Kidney (tissue), 14 donors: ENCODE results near the gene ZSCAN4. TPM values are rescaled to one million over a fixed set of nuclear protein-coding genes. Genes with fewer than 3 reads are reported as not detected.

Source experiments
- DNase-seq, 5 donors: peaks; one replicate each; pipeline ENCODE4 v3.0.0-alpha.2; 2013 to 2020
- FAIRE-seq: peaks from 2 replicates; lab custom pipeline; 2012; peaks lifted over from hg19 to GRCh38; lab: Jason Lieb, UNC
- H3K27ac ChIP-seq, 2 donors: one replicate each; pipeline ENCODE4 v1.7.0; 2013; ENCODE audit warnings: low read depth in 2 of 2, low read length in 2 of 2, inconsistent platforms in 1 of 2
- H3K27me3 ChIP-seq: one replicate; pipeline ENCODE4 v1.7.1; 2013; ENCODE audit warnings: low read length, inconsistent platforms; ENCODE audit not compliant: control insufficient read depth, insufficient read depth
- H3K36me3 ChIP-seq, 3 donors: one replicate each; pipeline versions ENCODE4 v1.7.0 to v1.7.1; 2013; ENCODE audit warnings: low read length in 3 of 3, control low read depth in 1 of 3, inconsistent platforms in 1 of 3; ENCODE audit not compliant: insufficient read depth in 3 of 3, control insufficient read depth in 2 of 3
- H3K4me1 ChIP-seq, 3 donors: one replicate each; pipeline versions ENCODE4 v1.7.0 to v1.7.1; 2013; ENCODE audit warnings: low read length in 3 of 3, inconsistent platforms in 1 of 3, low read depth in 1 of 3; ENCODE audit not compliant: control insufficient read depth in 2 of 3, insufficient read depth in 2 of 3
- H3K4me3 ChIP-seq, 3 donors: one replicate each; pipeline versions ENCODE4 v1.7.0 to v1.8.1; 2013; ENCODE audit warnings: low read length in 3 of 3, control low read depth in 1 of 3, inconsistent platforms in 1 of 3
- H3K9ac ChIP-seq, 3 donors: one replicate each; pipeline versions ENCODE4 v1.7.0 to v1.7.1; 2013; ENCODE audit warnings: low read length in 3 of 3, control low read depth in 1 of 3, inconsistent platforms in 1 of 3
- H3K9me3 ChIP-seq, 3 donors: one replicate each; pipeline versions ENCODE4 v1.7.0 to v1.7.1; 2013; ENCODE audit warnings: low read length in 3 of 3, control low read depth in 1 of 3, inconsistent platforms in 1 of 3; ENCODE audit not compliant: control insufficient read depth in 2 of 3, insufficient read depth in 1 of 3
- CTCF ChIP-seq: IDR thresholded peaks from 3 replicates; pipeline ENCODE4 v1.5.1; 2012; ENCODE audit warnings: mild to moderate bottlenecking, moderate library complexity, borderline replicate concordance; ENCODE audit not compliant: insufficient read depth; ENCODE audit errors: extremely low read depth
- intact Hi-C: fragments of 100-400 bp; cut with DNase I; formaldehyde crosslinking; loops from one replicate; pipeline ENCODE4 v1.11.1; 2022
- polyA plus RNA-seq: library from polyadenylated mRNA; stranded (reverse); fragments of 350-450 nt; fragmentation: Illumina TruSeq; extraction: RNeasy Lipid Tissue Mini Kit (QIAGEN cat#74804); gene quantifications from one replicate; pipeline ENCODE4 v1.2.3, GENCODE V29; 2014; ENCODE audit warnings: low read depth, low replicate concordance; ENCODE audit not compliant: insufficient read depth
- total RNA-seq: library from RNA; stranded (reverse); fragmentation: NEBNext Ultra II Directional; extraction: Animal tissue kit (Norgen Biotek cat#: 25700); gene quantifications from one replicate; pipeline ENCODE4 v1.2.1, GENCODE V29; 2021
- donor health status: control.
- donor health status: control.
- donor health status: control.
- donor health status: control.
- donor health status: control.
- donor health status: DM: yes; HTN: yes; CAD: no.
- donor health status: Normal renal cell carcinoma (clear cell type).

The ZSCAN4 gene
- total and polyA plus RNA-seq, 2 donors from 2014 or later = not detected

- Histone ChIP-seq H3K4me1 (peaks cover 0 to 10% (median 0%) of the 10 kb centered on the region in 3 donors), H3K4me3 (peak overlapping the region in 2 of 3 donors; percentile 74 to 98), H3K36me3 (peaks cover 0 to 6% (median 0%) of the 10 kb centered on the region in 3 donors), H3K9me3 (peaks cover 4 to 23% (median 4%) of the 10 kb centered on the region in 3 donors), H3K9ac (peak overlapping the region in 1 of 3 donors; percentile 90), H3K27me3 (no peaks in the 10 kb centered on the region), H3K27ac (no peak overlapping the region)
- DNase-seq (peak in 1 of 5 donors; percentile 6), FAIRE-seq (no peak)
- intact Hi-C loops = no loop called here
- no peak for TF ChIP-seq CTCF
These were observed 40.9 kb downstream of the ZSCAN4 start for GRCh38 chr19:57709616-57710015.

DNA sequence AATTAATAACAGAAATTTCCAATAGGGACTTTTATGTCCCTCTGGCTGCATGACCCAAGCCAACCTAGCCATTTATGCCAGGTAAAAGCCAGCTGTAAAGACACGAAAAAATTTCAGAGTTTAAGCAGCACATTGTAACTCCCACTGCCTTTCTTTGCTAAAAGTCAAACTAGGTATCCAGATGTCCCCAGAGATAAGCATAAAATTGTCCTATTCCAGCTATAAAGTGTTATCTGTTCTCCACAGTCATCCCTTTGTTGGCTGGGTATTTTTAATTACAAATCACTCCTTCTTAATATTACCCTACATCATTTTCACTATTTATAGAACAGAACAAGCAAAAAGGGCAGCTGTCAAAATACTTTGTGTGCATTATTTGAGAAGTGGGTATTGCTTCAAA, 43.5 kb downstream of the ZSCAN4 start:
- intact Hi-C loops = no loop called here
- Histone ChIP-seq H3K27me3 (no peaks in the 10 kb centered on the region), H3K4me3 (no peak overlapping the region), H3K9me3 (peaks cover 0 to 26% (median 4%) of the 10 kb centered on the region in 3 donors), H3K27ac (no peak overlapping the region), H3K9ac (no peak overlapping the region), H3K4me1 (peaks cover 0 to 2% (median 0%) of the 10 kb centered on the region in 3 donors), H3K36me3 (peaks cover 0 to 2% (median 0%) of the 10 kb centered on the region in 3 donors)
- TF ChIP-seq CTCF = no peak
- DNase-seq = no peak
- FAIRE-seq = no peak

- Histone ChIP-seq H3K36me3 (peaks cover 22 to 39% (median 28%) of the 10 kb centered on the region in 3 donors), H3K27me3 (no peaks in the 10 kb centered on the region), H3K9ac (no peak overlapping the region), H3K4me1 (no peaks in the 10 kb centered on the region), H3K4me3 (no peak overlapping the region), H3K27ac (no peak overlapping the region), H3K9me3 (peaks cover 5 to 52% (median 8%) of the 10 kb centered on the region in 3 donors)
- intact Hi-C loops = no loop called here
- TF ChIP-seq CTCF = no peak
- FAIRE-seq = no peak
- no peak for DNase-seq
These were observed 50.7 kb downstream of the ZSCAN4 start for GRCh38 chr19:57719424-57719823.
